Esophagus mucosa (tissue), 1 donor: ENCODE results near the gene ALDH1L2. TPM values are rescaled to one million over a fixed set of nuclear protein-coding genes. Genes with fewer than 3 reads are reported as not detected.

ENCODE experiments used
- ATAC-seq: fragments of 200-7000 bp; cut with Tn5 transposase; one replicate; pipeline ENCODE4 v1.9.1; 2020
- total RNA-seq: library from RNA; stranded (reverse); gene quantifications from one replicate; pipeline ENCODE4 v1.2.4, GENCODE V29; 2023
- donor health status: DM: yes; HTN: yes; CAD: no.

ALDH1L2 gene
- total RNA-seq, 1 donor from 2014 or later, result 6.0 TPM

GRCh38 chr12:105032703-105033357, 51.4 kb downstream of the ALDH1L2 start:
- ATAC-seq, result no peak

GRCh38 chr12:105030820-105031807, 53.1 kb downstream of the ALDH1L2 start:
- ATAC-seq, result no peak

- no peak for ATAC-seq
Observed at GRCh38 chr12:105026411-105026810, 57.8 kb downstream of the ALDH1L2 start.

- ATAC-seq, result no peak
Observed at GRCh38 chr12:105025890-105026289, 58.4 kb downstream of the ALDH1L2 start.

GRCh38 chr12:105024928-105025327, 59.3 kb downstream of the ALDH1L2 start:
- no peak for ATAC-seq

- ATAC-seq, result peak; percentile 47
Observed at GRCh38 chr12:105020241-105020962, 63.9 kb downstream of the ALDH1L2 start.

GRCh38 chr12:105018776-105019175, 65.5 kb downstream of the ALDH1L2 start:
- ATAC-seq, result no peak

- ATAC-seq, result peak; percentile 73
Observed at GRCh38 chr12:105018012-105018411, 66.2 kb downstream of the ALDH1L2 start.

- no peak for ATAC-seq
Observed at GRCh38 chr12:105015543-105015942, 68.7 kb downstream of the ALDH1L2 start.

GRCh38 chr12:105014603-105015002, 69.7 kb downstream of the ALDH1L2 start:
- no peak for ATAC-seq

GRCh38 chr12:105013892-105014291, 70.4 kb downstream of the ALDH1L2 start:
- ATAC-seq, result no peak

GRCh38 chr12:105001476-105001875, 82.8 kb downstream of the ALDH1L2 start:
- ATAC-seq, result no peak

GRCh38 chr12:104999347-104999685, 84.9 kb downstream of the ALDH1L2 start:
- ATAC-seq, result peak; percentile 20

- ATAC-seq, result peak; percentile 13
Observed at GRCh38 chr12:104998423-104999346, 85.6 kb downstream of the ALDH1L2 start.

GRCh38 chr12:104997541-104997940, 86.7 kb downstream of the ALDH1L2 start:
- no peak for ATAC-seq

GRCh38 chr12:104994336-104994735, 89.9 kb downstream of the ALDH1L2 start:
- no peak for ATAC-seq

- no peak for ATAC-seq
Observed at GRCh38 chr12:104991565-104992128, 92.6 kb downstream of the ALDH1L2 start.

- no peak for ATAC-seq
Observed at GRCh38 chr12:104990950-104991349, 93.3 kb downstream of the ALDH1L2 start.

- peak; percentile 99 for ATAC-seq
Observed at GRCh38 chr12:104986022-104986941, 98.0 kb downstream of the ALDH1L2 start, which contains the start of gene NOPCHAP1. NOPCHAP1 (plus strand) TSS chr12:104986316; CDS start chr12:104986353, 37 bp downstream.

- no peak for ATAC-seq
Observed at GRCh38 chr12:104985206-104985605, 99.1 kb downstream of the ALDH1L2 start.
